Measurements from ENCODE around the gene ZNF804B.

The ZNF804B gene

GRCh38 chr7:88919478-88920131, 160.1 kb downstream of the ZNF804B start:
- no peaks in the 10 kb centered on the region for H3K79me1 ChIP-seq (ENCODE audit: low read length)
- H3K9ac ChIP-seq (ENCODE audit: low read length): no peak overlapping the region
- H2BK5ac ChIP-seq (ENCODE audit: low read length): no peak overlapping the region
- H3K4me2 ChIP-seq (ENCODE audit: low read length): no peak overlapping the region
- H3K18ac ChIP-seq (ENCODE audit: low read length): no peak overlapping the region
- no CpG with 5 or more reads among the region's 4 CpGs for WGBS (ENCODE audit: extremely low coverage, insufficient coverage, low lambda C conversion rate)
- no peak for DNase-seq
- H3K27ac ChIP-seq (ENCODE audit: low read depth, low read length): no peak overlapping the region
- no peak overlapping the region for H3K56ac ChIP-seq (ENCODE audit: low read length)
- H3K4me3 ChIP-seq (ENCODE audit: low read length): no peak overlapping the region
- H3K36me3 ChIP-seq (ENCODE audit: control insufficient read depth, insufficient read depth, low read length): no peaks in the 10 kb centered on the region
- H2BK15ac ChIP-seq (replicated peaks; ENCODE audit: low read depth): no peak overlapping the region
- no peaks in the 10 kb centered on the region for H3K27me3 ChIP-seq (ENCODE audit: insufficient read depth, low read length, poor library complexity)
- no peak overlapping the region for H2BK120ac ChIP-seq (ENCODE audit: low read depth, low read length)
- H2AK5ac ChIP-seq (ENCODE audit: low read length): no peak overlapping the region
- H3K4ac ChIP-seq (ENCODE audit: low read depth, low read length): no peak overlapping the region
- H4K8ac ChIP-seq (ENCODE audit: low read depth, low read length): no peak overlapping the region
- no peaks in the 10 kb centered on the region for H3K4me1 ChIP-seq (ENCODE audit: control insufficient read depth, low read depth, low read length)
- H3K79me2 ChIP-seq (ENCODE audit: control insufficient read depth, insufficient read depth, low read length): no peaks in the 10 kb centered on the region
- no peak overlapping the region for H4K5ac ChIP-seq (ENCODE audit: low read length)
- no peak overlapping the region for H3K23ac ChIP-seq (ENCODE audit: low read length)

GRCh38 chr7:88922944-88923343, 163.4 kb downstream of the ZNF804B start:
- H3K27me3 ChIP-seq (ENCODE audit: insufficient read depth, low read length, poor library complexity): no peaks in the 10 kb centered on the region
- no peak overlapping the region for H2BK5ac ChIP-seq (ENCODE audit: low read length)
- no peak overlapping the region for H2BK120ac ChIP-seq (ENCODE audit: low read depth, low read length)
- H2AK5ac ChIP-seq (ENCODE audit: low read length): no peak overlapping the region
- no peak overlapping the region for H3K27ac ChIP-seq (ENCODE audit: low read depth, low read length)
- no peaks in the 10 kb centered on the region for H3K36me3 ChIP-seq (ENCODE audit: control insufficient read depth, insufficient read depth, low read length)
- H3K18ac ChIP-seq (ENCODE audit: low read length): no peak overlapping the region
- no peak overlapping the region for H3K4ac ChIP-seq (ENCODE audit: low read depth, low read length)
- no peak overlapping the region for H3K4me3 ChIP-seq (ENCODE audit: low read length)
- H4K8ac ChIP-seq (ENCODE audit: low read depth, low read length): no peak overlapping the region
- DNase-seq: no peak
- no CpG with 5 or more reads among the region's 2 CpGs for WGBS (ENCODE audit: extremely low coverage, insufficient coverage, low lambda C conversion rate)
- H3K79me2 ChIP-seq (ENCODE audit: control insufficient read depth, insufficient read depth, low read length): no peaks in the 10 kb centered on the region
- H3K9ac ChIP-seq (ENCODE audit: low read length): no peak overlapping the region
- H2BK15ac ChIP-seq (replicated peaks; ENCODE audit: low read depth): no peak overlapping the region
- no peak overlapping the region for H3K23ac ChIP-seq (ENCODE audit: low read length)
- H4K5ac ChIP-seq (ENCODE audit: low read length): no peak overlapping the region
- H3K4me2 ChIP-seq (ENCODE audit: low read length): no peak overlapping the region
- no peak overlapping the region for H3K56ac ChIP-seq (ENCODE audit: low read length)
- H3K79me1 ChIP-seq (ENCODE audit: low read length): no peaks in the 10 kb centered on the region
- no peaks in the 10 kb centered on the region for H3K4me1 ChIP-seq (ENCODE audit: control insufficient read depth, low read depth, low read length)

GRCh38 chr7:88928276-88928675, 168.8 kb downstream of the ZNF804B start:
- Histone ChIP-seq H3K36me3 (ENCODE audit: control insufficient read depth, insufficient read depth, low read length) (no peaks in the 10 kb centered on the region), H2AK5ac (ENCODE audit: low read length) (no peak overlapping the region), H3K79me1 (ENCODE audit: low read length) (no peaks in the 10 kb centered on the region), H3K9ac (ENCODE audit: low read length) (no peak overlapping the region), H3K18ac (ENCODE audit: low read length) (no peak overlapping the region), H2BK15ac (replicated peaks; ENCODE audit: low read depth) (no peak overlapping the region), H4K8ac (ENCODE audit: low read depth, low read length) (no peak overlapping the region), H3K27me3 (ENCODE audit: insufficient read depth, low read length, poor library complexity) (no peaks in the 10 kb centered on the region), H4K5ac (ENCODE audit: low read length) (no peak overlapping the region), H3K4me3 (ENCODE audit: low read length) (no peak overlapping the region), H3K23ac (ENCODE audit: low read length) (no peak overlapping the region), H3K4me2 (ENCODE audit: low read length) (no peak overlapping the region), H3K4ac (ENCODE audit: low read depth, low read length) (no peak overlapping the region), H2BK120ac (ENCODE audit: low read depth, low read length) (no peak overlapping the region), H3K79me2 (ENCODE audit: control insufficient read depth, insufficient read depth, low read length) (no peaks in the 10 kb centered on the region), H2BK5ac (ENCODE audit: low read length) (no peak overlapping the region), H3K56ac (ENCODE audit: low read length) (no peak overlapping the region), H3K4me1 (ENCODE audit: control insufficient read depth, low read depth, low read length) (no peaks in the 10 kb centered on the region), H3K27ac (ENCODE audit: low read depth, low read length) (no peak overlapping the region)
- no peak for DNase-seq

- Histone ChIP-seq H3K4me3 (ENCODE audit: low read length) (no peak overlapping the region), H3K27ac (ENCODE audit: low read depth, low read length) (no peak overlapping the region), H3K18ac (ENCODE audit: low read length) (no peak overlapping the region), H3K56ac (ENCODE audit: low read length) (no peak overlapping the region), H4K8ac (ENCODE audit: low read depth, low read length) (no peak overlapping the region), H4K5ac (ENCODE audit: low read length) (no peak overlapping the region), H3K4ac (ENCODE audit: low read depth, low read length) (no peak overlapping the region), H3K4me2 (ENCODE audit: low read length) (no peak overlapping the region), H3K27me3 (ENCODE audit: insufficient read depth, low read length, poor library complexity) (no peaks in the 10 kb centered on the region), H3K79me1 (ENCODE audit: low read length) (no peaks in the 10 kb centered on the region), H3K4me1 (ENCODE audit: control insufficient read depth, low read depth, low read length) (no peaks in the 10 kb centered on the region), H2BK5ac (ENCODE audit: low read length) (no peak overlapping the region), H3K79me2 (ENCODE audit: control insufficient read depth, insufficient read depth, low read length) (no peaks in the 10 kb centered on the region), H3K9ac (ENCODE audit: low read length) (no peak overlapping the region), H2BK120ac (ENCODE audit: low read depth, low read length) (no peak overlapping the region), H3K23ac (ENCODE audit: low read length) (no peak overlapping the region), H3K36me3 (ENCODE audit: control insufficient read depth, insufficient read depth, low read length) (no peaks in the 10 kb centered on the region), H2BK15ac (replicated peaks; ENCODE audit: low read depth) (no peak overlapping the region), H2AK5ac (ENCODE audit: low read length) (no peak overlapping the region)
- DNase-seq: no peak
- WGBS (ENCODE audit: extremely low coverage, insufficient coverage, low lambda C conversion rate): no CpG with 5 or more reads among the region's 3 CpGs
Observed at GRCh38 chr7:88929719-88930118, 170.2 kb downstream of the ZNF804B start.

- Histone ChIP-seq H4K8ac (ENCODE audit: low read depth, low read length) (no peak overlapping the region), H3K23ac (ENCODE audit: low read length) (no peak overlapping the region), H3K9ac (ENCODE audit: low read length) (no peak overlapping the region), H2AK5ac (ENCODE audit: low read length) (no peak overlapping the region), H3K27ac (ENCODE audit: low read depth, low read length) (no peak overlapping the region), H2BK5ac (ENCODE audit: low read length) (no peak overlapping the region), H3K56ac (ENCODE audit: low read length) (no peak overlapping the region), H2BK15ac (replicated peaks; ENCODE audit: low read depth) (no peak overlapping the region), H3K18ac (ENCODE audit: low read length) (no peak overlapping the region), H3K4ac (ENCODE audit: low read depth, low read length) (no peak overlapping the region), H3K4me2 (ENCODE audit: low read length) (no peak overlapping the region), H3K79me1 (ENCODE audit: low read length) (no peaks in the 10 kb centered on the region), H4K5ac (ENCODE audit: low read length) (no peak overlapping the region), H3K36me3 (ENCODE audit: control insufficient read depth, insufficient read depth, low read length) (no peaks in the 10 kb centered on the region), H2BK120ac (ENCODE audit: low read depth, low read length) (no peak overlapping the region), H3K4me3 (ENCODE audit: low read length) (no peak overlapping the region), H3K79me2 (ENCODE audit: control insufficient read depth, insufficient read depth, low read length) (no peaks in the 10 kb centered on the region), H3K4me1 (ENCODE audit: control insufficient read depth, low read depth, low read length) (no peaks in the 10 kb centered on the region), H3K27me3 (ENCODE audit: insufficient read depth, low read length, poor library complexity) (no peaks in the 10 kb centered on the region)
- WGBS (ENCODE audit: extremely low coverage, insufficient coverage, low lambda C conversion rate): no CpG with 5 or more reads among the region's 5 CpGs
- no peak for DNase-seq
Observed at GRCh38 chr7:88933285-88933684, 173.8 kb downstream of the ZNF804B start.

GRCh38 chr7:88942815-88943501, 183.5 kb downstream of the ZNF804B start:
- no peak overlapping the region for H2BK5ac ChIP-seq (ENCODE audit: low read length)
- H3K56ac ChIP-seq (ENCODE audit: low read length): no peak overlapping the region
- no peak overlapping the region for H3K27ac ChIP-seq (ENCODE audit: low read depth, low read length)
- no peaks in the 10 kb centered on the region for H3K79me1 ChIP-seq (ENCODE audit: low read length)
- H3K4me1 ChIP-seq (ENCODE audit: control insufficient read depth, low read depth, low read length): no peaks in the 10 kb centered on the region
- no peak for DNase-seq
- H3K36me3 ChIP-seq (ENCODE audit: control insufficient read depth, insufficient read depth, low read length): no peaks in the 10 kb centered on the region
- no peak overlapping the region for H4K8ac ChIP-seq (ENCODE audit: low read depth, low read length)
- no peak overlapping the region for H2BK15ac ChIP-seq (replicated peaks; ENCODE audit: low read depth)
- H2AK5ac ChIP-seq (ENCODE audit: low read length): no peak overlapping the region
- H3K23ac ChIP-seq (ENCODE audit: low read length): no peak overlapping the region
- no peaks in the 10 kb centered on the region for H3K79me2 ChIP-seq (ENCODE audit: control insufficient read depth, insufficient read depth, low read length)
- H3K18ac ChIP-seq (ENCODE audit: low read length): no peak overlapping the region
- no peak overlapping the region for H3K4ac ChIP-seq (ENCODE audit: low read depth, low read length)
- H3K4me2 ChIP-seq (ENCODE audit: low read length): no peak overlapping the region
- no peak overlapping the region for H2BK120ac ChIP-seq (ENCODE audit: low read depth, low read length)
- no peak overlapping the region for H4K5ac ChIP-seq (ENCODE audit: low read length)
- no peak overlapping the region for H3K9ac ChIP-seq (ENCODE audit: low read length)
- no peaks in the 10 kb centered on the region for H3K27me3 ChIP-seq (ENCODE audit: insufficient read depth, low read length, poor library complexity)
- no CpG with 5 or more reads among the region's 2 CpGs for WGBS (ENCODE audit: extremely low coverage, insufficient coverage, low lambda C conversion rate)
- H3K4me3 ChIP-seq (ENCODE audit: low read length): no peak overlapping the region

Measured in mesendoderm (in vitro differentiated cells).